Small intestine (tissue), 7 donors: ENCODE results near the gene ZMYND19. TPM values are rescaled to one million over a fixed set of nuclear protein-coding genes. Genes with fewer than 3 reads are reported as not detected.
"Not testable (repeated sequence)": the region's sequence is repeated elsewhere in the genome, so short reads cannot be mapped to it uniquely, and the experiment has no call there.

Experiments
- DNase-seq, 2 donors: peaks; one replicate each; pipeline versions ENCODE4 v3.0.0 to v3.0.0-alpha.2; 2013
- FAIRE-seq: peaks from 2 replicates; lab custom pipeline; 2012; peaks lifted over from hg19 to GRCh38; lab: Jason Lieb, UNC
- H3K27ac ChIP-seq, 3 donors: one replicate each; pipeline ENCODE4 v1.5.1; 2013; ENCODE audit warnings: low read length in 2 of 3, mild to moderate bottlenecking in 2 of 3, control low read depth in 1 of 3, inconsistent platforms in 1 of 3, low read depth in 1 of 3, moderate library complexity in 1 of 3
- H3K27me3 ChIP-seq, 3 donors: one replicate each; pipeline ENCODE4 v1.6.1; 2013; ENCODE audit warnings: low read length in 3 of 3, inconsistent platforms in 1 of 3; ENCODE audit not compliant: control insufficient read depth in 3 of 3, insufficient read depth in 3 of 3
- H3K36me3 ChIP-seq, 3 donors: one replicate each; pipeline ENCODE4 v1.6.1; 2013; ENCODE audit warnings: low read length in 3 of 3, inconsistent platforms in 1 of 3, low read depth in 1 of 3, mild to moderate bottlenecking in 1 of 3, moderate library complexity in 1 of 3; ENCODE audit not compliant: control insufficient read depth in 3 of 3, insufficient read depth in 2 of 3
- H3K4me1 ChIP-seq, 3 donors: one replicate each; pipeline ENCODE4 v1.6.1; 2013; ENCODE audit warnings: low read length in 2 of 3, inconsistent platforms in 1 of 3, low read depth in 1 of 3, mild to moderate bottlenecking in 1 of 3, moderate library complexity in 1 of 3; ENCODE audit not compliant: control insufficient read depth in 3 of 3, insufficient read depth in 2 of 3
- H3K4me3 ChIP-seq, 3 donors: one replicate each; pipeline ENCODE4 v1.5.1; 2013; ENCODE audit warnings: low read length in 3 of 3, control low read depth in 1 of 3, inconsistent platforms in 1 of 3, low read depth in 1 of 3, mild to moderate bottlenecking in 1 of 3, moderate library complexity in 1 of 3
- H3K9me3 ChIP-seq, 2 donors: one replicate each; pipeline ENCODE4 v1.6.1; 2013; ENCODE audit warnings: low read depth in 1 of 2, low read length in 1 of 2; ENCODE audit not compliant: control insufficient read depth in 2 of 2, insufficient read depth in 1 of 2
- WGBS, 3 donors: extraction: QIAGEN DNeasy Blood & Tissue Kit; methylation state at CpG; one replicate each; pipeline ENCODE4 v1.1.7; 2013; 5-methylcytosine and 5-hydroxymethylcytosine counted together
- polyA plus RNA-seq, 4 donors: library from polyadenylated mRNA; stranded (reverse) in 3 of 4; unstranded in 1 of 4; fragments of 200-250 nt in 3 of 4; fragments of 120-200 nt in 1 of 4; gene quantifications; one replicate each; pipeline versions ENCODE4 v1.2.1 to v1.2.3, GENCODE V29; 2013
- donor health status: healthy with polysubstance abuse.
- donor health status: control.
- donor health status: control.
- donor health status: Bipolar disorder and iron deficiency.
- donor health status: healthy.

Gene ZMYND19
- polyA plus RNA-seq, 4 donors: 14.1 to 17.7 (median 17.0) TPM

GRCh38 chr9:137630679-137631078 is 40.4 kb upstream of the ZMYND19 start:
- no peak overlapping the region for H3K4me3 ChIP-seq
- H3K27ac ChIP-seq: peak overlapping the region in 1 of 3 donors; percentile 15
- H3K27me3 ChIP-seq: no peaks in the 10 kb centered on the region
- FAIRE-seq (no peak), DNase-seq (no peak)
- 56 to 82% (median 74%) methylated on average over 4 of the region's 4 CpGs for WGBS, 3 donors
- H3K36me3 ChIP-seq: peaks cover 0 to 4% (median 0%) of the 10 kb centered on the region in 3 donors
- peaks cover 0 to 6% (median 0%) of the 10 kb centered on the region in 3 donors for H3K4me1 ChIP-seq
- H3K9me3 ChIP-seq: no peaks in the 10 kb centered on the region

DNA sequence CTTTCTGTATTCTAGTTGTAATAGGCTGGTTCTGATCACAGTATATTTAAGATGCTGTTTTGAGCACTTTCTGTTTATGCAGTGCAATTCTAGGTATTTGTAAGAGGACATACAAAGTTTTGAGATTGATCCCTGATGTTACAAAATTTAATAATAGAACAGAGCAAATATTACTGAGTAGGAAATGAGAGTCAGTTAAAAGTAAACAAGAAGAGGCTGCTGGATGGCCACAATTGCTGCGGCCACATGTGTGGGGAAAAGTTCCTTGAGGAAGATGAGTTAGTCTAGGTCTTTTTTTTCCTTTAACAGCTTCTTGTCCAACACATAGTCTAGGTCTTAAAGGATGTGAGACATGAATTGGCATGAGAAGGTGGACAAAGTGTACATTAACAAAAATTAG is 39.8 kb upstream of the ZMYND19 start:
- no peaks in the 10 kb centered on the region for H3K9me3 ChIP-seq
- H3K27ac ChIP-seq: no peak overlapping the region
- no peak overlapping the region for H3K4me3 ChIP-seq
- peaks cover 0 to 4% (median 0%) of the 10 kb centered on the region in 3 donors for H3K36me3 ChIP-seq
- H3K27me3 ChIP-seq: no peaks in the 10 kb centered on the region
- DNase-seq (no peak), FAIRE-seq (no peak)
- H3K4me1 ChIP-seq: peaks cover 0 to 6% (median 0%) of the 10 kb centered on the region in 3 donors
- WGBS, 3 donors: 56 to 81% (median 58%) methylated on average over 1 of the region's 1 CpG

- 97 to 98% (median 97%) methylated on average over 14 of the region's 14 CpGs for WGBS, 3 donors
- H3K4me1 ChIP-seq: not testable (repeated sequence)
Observed at GRCh38 chr9:137627406-137627805, 37.1 kb upstream of the ZMYND19 start.

DNA sequence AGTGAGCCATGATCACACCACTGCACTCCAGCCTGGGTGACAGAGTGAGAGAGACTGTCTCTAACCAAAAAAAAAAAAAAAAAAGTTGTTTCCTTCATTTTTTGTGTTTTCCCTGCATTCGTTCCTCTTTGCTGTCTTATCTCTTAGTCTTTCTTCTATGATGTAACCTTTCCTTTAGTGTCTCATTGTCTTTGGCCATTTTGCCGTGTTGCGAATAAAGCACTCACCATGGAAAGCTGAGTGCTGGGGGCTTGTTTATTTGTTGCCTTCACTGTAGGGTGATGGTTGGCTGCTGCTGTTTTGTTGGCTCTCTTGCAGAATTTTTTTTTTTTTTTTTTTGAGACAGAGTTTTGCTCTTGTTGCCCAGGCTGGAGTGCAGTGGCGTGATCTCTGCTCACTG is 36.2 kb upstream of the ZMYND19 start:
- FAIRE-seq: no peak
- peaks cover 0 to 15% (median 0%) of the 10 kb centered on the region in 3 donors for H3K36me3 ChIP-seq
- H3K9me3 ChIP-seq: no peaks in the 10 kb centered on the region
- no peak for DNase-seq
- 66 to 90% (median 88%) methylated on average over 4 of the region's 4 CpGs for WGBS, 3 donors
- H3K4me1 ChIP-seq: peaks cover 0 to 6% (median 0%) of the 10 kb centered on the region in 3 donors
- H3K4me3 ChIP-seq: no peak overlapping the region
- H3K27me3 ChIP-seq: no peaks in the 10 kb centered on the region
- no peak overlapping the region for H3K27ac ChIP-seq

More at GRCh38 chr9:137627406-137627805, 37.1 kb upstream of the ZMYND19 start:
- not testable (repeated sequence) for H3K27me3 ChIP-seq, H3K4me3 ChIP-seq, DNase-seq, H3K9me3 ChIP-seq, H3K27ac ChIP-seq, FAIRE-seq
- peaks cover 0 to 13% (median 0%) of the 10 kb centered on the region in 3 donors for H3K36me3 ChIP-seq

DNA sequence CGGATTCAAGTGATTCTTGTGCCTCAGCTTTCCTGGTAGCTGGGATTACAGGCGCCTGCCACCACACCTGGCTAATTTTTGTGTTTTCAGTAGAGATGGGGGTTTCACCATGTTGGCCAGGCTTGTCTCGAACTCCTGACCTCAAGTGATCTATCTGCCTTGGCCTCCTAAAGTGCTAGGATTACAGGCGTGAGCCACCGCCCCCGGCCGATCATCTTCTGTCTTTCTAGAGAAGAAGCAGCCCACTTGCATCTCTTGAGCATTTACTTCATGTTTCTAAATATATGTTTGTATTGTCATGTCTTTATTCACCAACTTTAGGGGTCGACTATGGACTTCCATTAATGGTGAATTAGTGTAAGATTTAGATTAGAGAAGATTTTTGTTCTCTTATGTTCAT is 31.9 kb upstream of the ZMYND19 start:
- H3K27ac ChIP-seq, DNase-seq, H3K27me3 ChIP-seq, H3K9me3 ChIP-seq, H3K4me3 ChIP-seq, FAIRE-seq: not testable (repeated sequence)
- Histone ChIP-seq H3K36me3 (peaks cover 0 to 22% (median 0%) of the 10 kb centered on the region in 3 donors), H3K4me1 (peaks cover 2 to 16% (median 11%) of the 10 kb centered on the region in 3 donors)
- 86 to 92% (median 87%) methylated on average over 8 of the region's 8 CpGs for WGBS, 3 donors

DNA sequence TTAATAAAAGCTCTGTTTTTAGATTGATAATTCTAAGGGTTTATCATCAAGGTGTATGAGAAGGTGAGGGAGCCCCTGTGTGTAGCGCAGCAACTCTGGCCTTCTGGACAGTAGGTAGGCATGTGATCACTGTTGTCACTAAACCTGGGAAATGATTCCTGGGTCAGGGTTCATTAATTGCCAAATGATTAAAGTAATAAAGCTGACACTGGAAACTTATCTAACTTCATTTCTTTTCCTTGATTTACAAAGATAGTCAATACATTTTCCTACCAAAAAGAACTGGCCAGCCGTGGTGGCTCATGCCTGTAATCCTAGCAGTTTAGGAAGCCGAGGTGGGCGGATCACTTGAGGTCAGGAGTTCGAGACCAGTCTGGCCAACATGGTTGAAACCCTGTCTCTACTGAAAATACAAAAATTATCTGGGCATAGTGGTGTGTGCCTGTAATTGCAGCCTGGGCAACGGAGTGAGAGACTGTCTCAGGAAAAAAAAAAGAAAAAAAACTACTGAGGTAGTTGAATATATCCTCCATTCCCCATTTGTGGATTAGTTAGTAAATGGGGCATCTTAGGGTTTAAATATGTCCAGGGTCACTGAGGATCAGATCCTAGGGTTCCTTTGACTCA is 30.9 kb upstream of the ZMYND19 start:
- 45 to 49% (median 47%) methylated on average over 6 of the region's 6 CpGs for WGBS, 3 donors
- no peaks in the 10 kb centered on the region for H3K9me3 ChIP-seq
- no peak overlapping the region for H3K4me3 ChIP-seq
- H3K27me3 ChIP-seq: no peaks in the 10 kb centered on the region
- DNase-seq (peak in 1 of 2 donors; percentile 63), FAIRE-seq (no peak)
- H3K27ac ChIP-seq: no peak overlapping the region
- H3K36me3 ChIP-seq: peaks cover 0 to 28% (median 1%) of the 10 kb centered on the region in 3 donors
- peaks cover 2 to 16% (median 11%) of the 10 kb centered on the region in 3 donors for H3K4me1 ChIP-seq

- peak overlapping the region in 1 of 3 donors; percentile 15 for H3K27ac ChIP-seq
- no peak overlapping the region for H3K4me3 ChIP-seq
Observed at GRCh38 chr9:137620581-137620980, 30.3 kb upstream of the ZMYND19 start.

GRCh38 chr9:137620048-137620405 is 29.7 kb upstream of the ZMYND19 start:
- H3K9me3 ChIP-seq: no peaks in the 10 kb centered on the region
- H3K4me3 ChIP-seq: peak overlapping the region in 2 of 3 donors; percentile 69 to 86
- peak overlapping the region in 1 of 3 donors; percentile 83 for H3K27ac ChIP-seq
- DNase-seq: no peak
- peaks cover 2 to 16% (median 11%) of the 10 kb centered on the region in 3 donors for H3K4me1 ChIP-seq
- WGBS, 3 donors: 33 to 38% (median 37%) methylated on average over 4 of the region's 4 CpGs
- peaks cover 3 to 40% (median 4%) of the 10 kb centered on the region in 3 donors for H3K36me3 ChIP-seq
- FAIRE-seq: no peak
- no peaks in the 10 kb centered on the region for H3K27me3 ChIP-seq

More at GRCh38 chr9:137620581-137620980, 30.3 kb upstream of the ZMYND19 start:
- DNase-seq (no peak), FAIRE-seq (no peak)
- WGBS, 3 donors: 57 to 66% (median 66%) methylated on average over 7 of the region's 7 CpGs
- H3K27me3 ChIP-seq: no peaks in the 10 kb centered on the region
- H3K9me3 ChIP-seq: no peaks in the 10 kb centered on the region
- peaks cover 2 to 16% (median 11%) of the 10 kb centered on the region in 3 donors for H3K4me1 ChIP-seq
- H3K36me3 ChIP-seq: peaks cover 0 to 35% (median 2%) of the 10 kb centered on the region in 3 donors
